ENCODE data around the gene TIMM10.
"Not testable (repeated sequence)": the region's sequence is repeated elsewhere in the genome, so short reads cannot be mapped to it uniquely, and the experiment has no call there.

The TIMM10 gene

GRCh38 chr11:57541169-57541568 is 10.6 kb upstream of the TIMM10 start:
- no peak for DNase-seq

GRCh38 chr11:57539342-57539741 is 8.8 kb upstream of the TIMM10 start:
- DNase-seq: no peak

GRCh38 chr11:57536947-57537619 is 6.5 kb upstream of the TIMM10 start, which contains the start of gene SMTNL1:
Gene SMTNL1, plus strand, starts transcription at chr11:57537595. Its CDS starts 5,048 bp downstream, at chr11:57542643.
- DNase-seq: no peak

GRCh38 chr11:57534449-57534848 is 3.9 kb upstream of the TIMM10 start:
- not testable (repeated sequence) for DNase-seq

- no peak for DNase-seq
Measured at GRCh38 chr11:57530215-57530595, 349 bp downstream of the TIMM10 start.

GRCh38 chr11:57529012-57529411 is 1.5 kb downstream of the TIMM10 start:
- no peak for DNase-seq

- no peak for DNase-seq
Measured at GRCh38 chr11:57527056-57527631, 3.4 kb downstream of the TIMM10 start.

GRCh38 chr11:57523419-57523818 is 7.1 kb downstream of the TIMM10 start:
- no peak for DNase-seq

- DNase-seq: no peak
Measured at GRCh38 chr11:57521116-57521515, 9.4 kb downstream of the TIMM10 start.

- DNase-seq: no peak
Measured at GRCh38 chr11:57516061-57516443, 14.5 kb downstream of the TIMM10 start.

GRCh38 chr11:57515332-57516060 is 15.1 kb downstream of the TIMM10 start, which contains the start of gene SLC43A1:
Gene SLC43A1, minus strand, starts transcription at chr11:57515702. Its CDS starts 1,591 bp downstream, at chr11:57514111.
- DNase-seq: no peak

- DNase-seq: no peak
Measured at GRCh38 chr11:57514538-57515331, 15.8 kb downstream of the TIMM10 start.

- no peak for DNase-seq
Measured at GRCh38 chr11:57513911-57514537, 16.5 kb downstream of the TIMM10 start.

GRCh38 chr11:57513452-57513795 is 17.1 kb downstream of the TIMM10 start:
- no peak for DNase-seq

- no peak for DNase-seq
Measured at GRCh38 chr11:57512646-57513451, 17.7 kb downstream of the TIMM10 start.

- DNase-seq: no peak
Measured at GRCh38 chr11:57511741-57512430, 18.7 kb downstream of the TIMM10 start.

- DNase-seq: no peak
Measured at GRCh38 chr11:57508341-57509170, 22.0 kb downstream of the TIMM10 start.

- no peak for DNase-seq
Measured at GRCh38 chr11:57506522-57506921, 24.0 kb downstream of the TIMM10 start.

GRCh38 chr11:57504511-57504910 is 26.0 kb downstream of the TIMM10 start:
- no peak for DNase-seq

GRCh38 chr11:57502870-57503269 is 27.7 kb downstream of the TIMM10 start:
- no peak for DNase-seq
